Osteocyte (in vitro differentiated cells): ENCODE results near the gene TFB2M. TPM values are rescaled to one million over a fixed set of nuclear protein-coding genes. Genes with fewer than 3 reads are reported as not detected.

Experiments
- DNase-seq: peaks from one replicate; pipeline ENCODE4 v3.0.0; 2021; ENCODE audit warnings: mixed read lengths; ENCODE audit not compliant: unreplicated experiment; ENCODE audit errors: extremely low spot score
- H3K27ac Mint-ChIP-seq: one replicate; pipeline ENCODE4 v1.8.0; 2021; ENCODE audit warnings: mild to moderate bottlenecking, mixed read lengths; ENCODE audit not compliant: unreplicated experiment
- H3K27me3 Mint-ChIP-seq: one replicate; pipeline ENCODE4 v1.8.0; 2021; ENCODE audit warnings: mixed read lengths; ENCODE audit not compliant: unreplicated experiment
- H3K36me3 Mint-ChIP-seq: one replicate; pipeline ENCODE4 v1.8.0; 2021; ENCODE audit warnings: mixed read lengths; ENCODE audit not compliant: unreplicated experiment
- H3K4me1 Mint-ChIP-seq: one replicate; pipeline ENCODE4 v1.8.0; 2021; ENCODE audit warnings: mixed read lengths; ENCODE audit not compliant: unreplicated experiment
- H3K4me3 Mint-ChIP-seq: one replicate; pipeline ENCODE4 v1.8.0; 2021; ENCODE audit warnings: mild to moderate bottlenecking, moderate library complexity, mixed read lengths; ENCODE audit not compliant: unreplicated experiment
- H3K9me3 Mint-ChIP-seq: one replicate; pipeline ENCODE4 v1.8.0; 2021; ENCODE audit warnings: mixed read lengths; ENCODE audit not compliant: unreplicated experiment
- total RNA-seq: library from RNA; stranded (reverse); gene quantifications from 2 replicates; pipeline ENCODE4 v1.2.1, GENCODE V29; 2021
- TF ChIP-seq, protein P1 (sequence below): fragments of 200-600 bp; sonication (generic); IDR thresholded peaks from 2 replicates; pipeline ENCODE4 v1.5.0; 2021; ENCODE audit warnings: antibody characterized with exemption, mild to moderate bottlenecking, moderate library complexity

The TFB2M gene
- total RNA-seq, 1 donor from 2014 or later = 12.5 TPM

DNA sequence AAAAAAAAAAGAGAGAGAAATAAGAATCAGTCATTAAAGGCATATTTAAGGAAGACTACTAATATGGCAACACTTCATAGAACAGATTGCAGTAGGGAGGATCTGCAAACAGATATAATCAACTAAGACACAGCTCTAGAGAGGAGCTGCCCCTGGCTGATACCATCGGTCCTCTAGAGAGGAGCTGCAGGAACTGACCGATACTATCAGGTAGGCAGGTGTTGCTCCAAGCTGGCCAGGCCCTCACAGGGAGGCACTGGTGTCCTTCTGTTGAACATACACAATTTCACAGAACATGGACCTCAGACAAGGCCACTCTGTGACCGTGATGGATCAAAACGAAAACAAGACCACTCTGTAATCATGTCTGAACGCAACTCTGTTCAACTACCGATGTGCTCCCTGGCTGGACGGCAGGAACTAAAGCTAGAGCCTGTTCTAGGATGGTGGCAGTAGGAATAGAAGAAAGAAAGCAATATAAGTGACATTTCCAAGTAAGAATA lies 74.5 kb downstream of the TFB2M start:
- Mint-ChIP-seq H3K4me3 (no peak overlapping the region), H3K36me3 (peaks cover 2% of the 10 kb centered on the region), H3K4me1 (peaks cover 6% of the 10 kb centered on the region), H3K27ac (no peak overlapping the region), H3K9me3 (no peaks in the 10 kb centered on the region), H3K27me3 (no peaks in the 10 kb centered on the region)
- TF ChIP-seq, protein P1, sequence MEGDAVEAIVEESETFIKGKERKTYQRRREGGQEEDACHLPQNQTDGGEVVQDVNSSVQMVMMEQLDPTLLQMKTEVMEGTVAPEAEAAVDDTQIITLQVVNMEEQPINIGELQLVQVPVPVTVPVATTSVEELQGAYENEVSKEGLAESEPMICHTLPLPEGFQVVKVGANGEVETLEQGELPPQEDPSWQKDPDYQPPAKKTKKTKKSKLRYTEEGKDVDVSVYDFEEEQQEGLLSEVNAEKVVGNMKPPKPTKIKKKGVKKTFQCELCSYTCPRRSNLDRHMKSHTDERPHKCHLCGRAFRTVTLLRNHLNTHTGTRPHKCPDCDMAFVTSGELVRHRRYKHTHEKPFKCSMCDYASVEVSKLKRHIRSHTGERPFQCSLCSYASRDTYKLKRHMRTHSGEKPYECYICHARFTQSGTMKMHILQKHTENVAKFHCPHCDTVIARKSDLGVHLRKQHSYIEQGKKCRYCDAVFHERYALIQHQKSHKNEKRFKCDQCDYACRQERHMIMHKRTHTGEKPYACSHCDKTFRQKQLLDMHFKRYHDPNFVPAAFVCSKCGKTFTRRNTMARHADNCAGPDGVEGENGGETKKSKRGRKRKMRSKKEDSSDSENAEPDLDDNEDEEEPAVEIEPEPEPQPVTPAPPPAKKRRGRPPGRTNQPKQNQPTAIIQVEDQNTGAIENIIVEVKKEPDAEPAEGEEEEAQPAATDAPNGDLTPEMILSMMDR = no peak
- DNase-seq = no peak

Other genes starting within 250 kb of the TFB2M start
- gene SMYD3, start 59.0 kb downstream of the TFB2M start, total RNA-seq = 22.3 and 22.8 TPM in 2 replicates
- 26.8 and 32.9 TPM in 2 replicates for gene CNST, start 195 bp upstream of the TFB2M start, total RNA-seq
- gene SCCPDH, start 158.1 kb upstream of the TFB2M start, total RNA-seq = 34.4 and 34.9 TPM in 2 replicates